ENCODE data around the gene APBB3. TPM values are rescaled to one million over a fixed set of nuclear protein-coding genes. Genes with fewer than 3 reads are reported as not detected.

The APBB3 gene
- total RNA-seq, 1 donor from 2014 or later, result 47.8 TPM

GRCh38 chr5:140554454-140554853 lies 9.9 kb downstream of the APBB3 start:
- peak overlapping the region; percentile 17 for H3K27ac Mint-ChIP-seq

GRCh38 chr5:140553657-140554056 lies 10.7 kb downstream of the APBB3 start:
- Mint-ChIP-seq H3K4me3 (ENCODE audit: low read depth) (no peak overlapping the region), H3K4me1 (ENCODE audit: low read depth) (peaks cover 21% of the 10 kb centered on the region), H3K27me3 (no peaks in the 10 kb centered on the region), H3K36me3 (ENCODE audit: insufficient read depth) (peaks cover 11% of the 10 kb centered on the region), H3K27ac (no peak overlapping the region), H3K9me3 (ENCODE audit: low read depth) (no peaks in the 10 kb centered on the region)
- no peak for DNase-seq (ENCODE audit: low spot score, unreplicated experiment)
- TF ChIP-seq CTCF (IDR thresholded peaks at IDR 0.05; ENCODE audit: unreplicated experiment), result no peak

More at GRCh38 chr5:140554454-140554853, 9.9 kb downstream of the APBB3 start:
- no peaks in the 10 kb centered on the region for H3K9me3 Mint-ChIP-seq (ENCODE audit: low read depth)
- no peak overlapping the region for H3K4me3 Mint-ChIP-seq (ENCODE audit: low read depth)
- peaks cover 21% of the 10 kb centered on the region for H3K4me1 Mint-ChIP-seq (ENCODE audit: low read depth)
- TF ChIP-seq CTCF (IDR thresholded peaks at IDR 0.05; ENCODE audit: unreplicated experiment), result no peak
- H3K36me3 Mint-ChIP-seq (ENCODE audit: insufficient read depth), result peaks cover 13% of the 10 kb centered on the region
- no peak for DNase-seq (ENCODE audit: low spot score, unreplicated experiment)
- no peaks in the 10 kb centered on the region for H3K27me3 Mint-ChIP-seq

- no peak for TF ChIP-seq CTCF (IDR thresholded peaks at IDR 0.05; ENCODE audit: unreplicated experiment)
- H3K4me1 Mint-ChIP-seq (ENCODE audit: low read depth), result peaks cover 22% of the 10 kb centered on the region
- no peak overlapping the region for H3K4me3 Mint-ChIP-seq (ENCODE audit: low read depth)
These were observed 12.5 kb downstream of the APBB3 start for GRCh38 chr5:140551872-140552271.

GRCh38 chr5:140550147-140551079 lies 14.0 kb downstream of the APBB3 start:
- Mint-ChIP-seq H3K36me3 (ENCODE audit: insufficient read depth) (peaks cover 11% of the 10 kb centered on the region), H3K9me3 (ENCODE audit: low read depth) (no peaks in the 10 kb centered on the region), H3K4me1 (ENCODE audit: low read depth) (peaks cover 18% of the 10 kb centered on the region), H3K27ac (peak overlapping the region; percentile 10), H3K27me3 (no peaks in the 10 kb centered on the region), H3K4me3 (ENCODE audit: low read depth) (no peak overlapping the region)
- DNase-seq (ENCODE audit: low spot score, unreplicated experiment), result no peak
- TF ChIP-seq CTCF (IDR thresholded peaks at IDR 0.05; ENCODE audit: unreplicated experiment), result no peak

More at GRCh38 chr5:140551872-140552271, 12.5 kb downstream of the APBB3 start:
- H3K27me3 Mint-ChIP-seq, result no peaks in the 10 kb centered on the region
- no peaks in the 10 kb centered on the region for H3K9me3 Mint-ChIP-seq (ENCODE audit: low read depth)
- H3K27ac Mint-ChIP-seq, result no peak overlapping the region
- DNase-seq (ENCODE audit: low spot score, unreplicated experiment), result no peak
- peaks cover 11% of the 10 kb centered on the region for H3K36me3 Mint-ChIP-seq (ENCODE audit: insufficient read depth)

- DNase-seq (ENCODE audit: low spot score, unreplicated experiment), result no peak
- Mint-ChIP-seq H3K27me3 (no peaks in the 10 kb centered on the region), H3K36me3 (ENCODE audit: insufficient read depth) (peaks cover 15% of the 10 kb centered on the region), H3K4me1 (ENCODE audit: low read depth) (peaks cover 17% of the 10 kb centered on the region), H3K27ac (peak overlapping the region; percentile 49), H3K4me3 (ENCODE audit: low read depth) (peak overlapping the region; percentile 11), H3K9me3 (ENCODE audit: low read depth) (no peaks in the 10 kb centered on the region)
- no peak for TF ChIP-seq CTCF (IDR thresholded peaks at IDR 0.05; ENCODE audit: unreplicated experiment)
These were observed 14.9 kb downstream of the APBB3 start for GRCh38 chr5:140549237-140550144.

Data from progenitor cell of endocrine pancreas (in vitro differentiated cells).